ENCODE measurements around the gene ATP8A1.

- TF ChIP-seq CTCF (IDR thresholded peaks at IDR 0.05) (no peak), POLR2A (IDR thresholded peaks at IDR 0.05) (no peak)
Measured at GRCh38 chr4:42399393-42399792, 257.5 kb downstream of the ATP8A1 start.
